SHP77 (cell line): Measurements from ENCODE around the gene CEBPA.
"Not testable (repeated sequence)": the region's sequence is repeated elsewhere in the genome, so short reads cannot be mapped to it uniquely, and the experiment has no call there.

Experiments
- DNase-seq, 2 experiments: peaks; one replicate each; lab custom pipeline; 2025; lab: John Stamatoyannopoulos, UW

The CEBPA gene

DNA sequence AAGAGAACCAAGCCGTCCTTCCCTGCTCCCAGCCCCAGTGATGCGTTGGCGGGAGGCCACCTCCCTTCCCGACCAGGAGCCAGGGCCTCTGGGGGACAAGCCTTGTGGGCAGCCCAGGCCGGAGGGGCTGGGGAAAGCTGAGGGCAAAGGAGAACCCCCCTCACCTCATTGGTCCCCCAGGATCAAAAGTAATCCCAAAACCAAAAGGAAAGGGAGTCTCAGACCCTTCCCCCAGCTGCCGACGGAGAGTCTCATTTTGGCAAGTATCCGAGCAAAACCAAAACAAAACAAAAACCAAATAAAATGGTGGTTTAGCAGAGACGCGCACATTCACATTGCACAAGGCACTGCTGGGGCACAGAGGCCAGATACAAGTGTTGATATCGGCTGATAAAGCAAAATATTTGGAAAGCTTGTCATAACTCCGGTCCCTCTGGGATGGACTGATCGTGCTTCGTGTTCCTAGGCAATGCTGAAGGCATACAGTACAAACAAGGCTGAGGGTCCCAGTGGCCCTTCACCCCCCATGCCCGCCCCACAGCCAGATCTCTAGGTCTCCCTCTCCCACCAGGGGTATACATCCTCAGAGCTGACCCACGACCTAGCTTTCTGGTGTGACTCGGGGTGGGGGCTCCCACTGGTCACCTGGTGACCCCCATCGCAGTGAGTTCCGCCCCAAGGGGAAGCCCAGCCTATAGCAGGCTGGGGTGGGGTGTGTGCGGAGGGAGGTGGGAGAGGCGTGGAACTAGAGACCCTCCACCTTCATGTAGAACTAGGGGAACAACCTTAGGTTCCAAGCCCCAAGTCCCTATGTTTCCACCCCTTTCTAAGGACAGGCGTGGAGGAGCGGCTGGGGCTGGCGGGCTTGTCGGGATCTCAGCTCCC, 2.1 kb downstream of the CEBPA start:
- no peak for DNase-seq

DNA sequence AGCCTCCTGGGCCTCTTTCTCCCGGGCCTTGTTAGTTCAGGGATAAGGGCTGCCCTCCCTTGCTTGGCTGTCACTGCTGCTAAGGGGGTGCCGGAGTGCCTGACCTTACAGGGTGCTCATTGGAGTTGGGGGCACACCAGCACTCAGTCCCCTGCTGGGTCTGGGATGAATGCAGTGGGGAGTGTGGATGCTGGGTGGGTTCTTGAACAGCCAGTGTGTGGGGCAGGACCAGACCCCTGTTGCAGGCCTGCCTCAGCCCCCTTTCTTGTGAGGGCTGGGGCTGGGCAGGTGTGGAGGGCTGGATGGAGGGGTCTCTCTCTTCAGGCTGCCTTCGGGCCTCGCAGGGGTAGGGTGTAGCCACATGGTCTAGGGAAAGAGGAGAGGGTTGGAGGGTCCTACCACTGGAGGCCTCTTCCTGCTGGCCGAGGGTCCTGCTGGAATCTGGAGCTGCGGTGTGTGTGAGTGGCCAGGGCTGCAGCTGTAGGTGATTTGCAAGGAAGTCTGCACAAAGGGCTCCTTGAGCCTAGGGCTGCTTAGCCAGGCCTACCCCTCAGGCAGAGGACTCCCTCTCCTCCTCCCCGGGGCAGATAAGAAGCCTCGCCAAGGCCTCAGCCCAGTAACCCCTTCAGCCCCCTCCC, 3.2 kb downstream of the CEBPA start:
- no peak for DNase-seq

DNA sequence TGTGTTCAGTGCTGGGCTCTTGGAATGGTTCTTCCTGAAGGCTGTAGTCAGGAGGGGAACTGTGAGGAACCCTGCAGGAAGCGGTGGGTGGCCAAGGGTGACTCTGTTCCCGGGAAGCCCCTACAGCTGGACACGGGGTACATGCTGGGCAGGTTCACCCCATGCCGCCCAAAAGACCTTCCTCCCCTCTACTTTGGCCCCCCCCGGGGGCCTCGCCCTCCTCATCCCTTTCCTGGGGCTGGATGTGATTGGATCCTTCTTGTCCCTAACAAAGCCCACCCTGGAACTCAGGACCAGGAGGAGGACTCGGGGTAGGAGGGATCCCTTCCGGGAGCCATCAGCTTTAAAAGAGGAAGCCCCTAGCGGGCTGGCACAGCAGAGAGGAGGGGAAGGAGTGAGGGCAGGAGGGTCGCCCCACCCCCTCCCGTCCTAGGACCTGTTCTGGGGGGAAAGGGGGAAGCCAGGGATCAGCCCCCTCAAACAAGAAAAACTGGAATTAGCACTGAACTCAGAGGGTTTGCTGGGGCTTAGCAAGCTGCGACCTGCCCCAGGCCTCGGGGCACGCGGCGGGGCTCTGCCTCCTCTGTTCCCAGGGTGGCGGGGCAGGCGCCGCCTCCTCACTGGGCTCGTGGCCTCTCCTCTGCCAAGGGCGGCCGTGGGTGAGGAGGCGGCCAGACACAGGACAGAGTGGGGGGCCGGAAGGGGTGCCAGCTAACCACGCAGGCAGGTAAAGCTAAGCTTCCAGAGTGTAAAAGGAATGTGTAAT, 4.0 kb downstream of the CEBPA start:
- DNase-seq = no peak

DNA sequence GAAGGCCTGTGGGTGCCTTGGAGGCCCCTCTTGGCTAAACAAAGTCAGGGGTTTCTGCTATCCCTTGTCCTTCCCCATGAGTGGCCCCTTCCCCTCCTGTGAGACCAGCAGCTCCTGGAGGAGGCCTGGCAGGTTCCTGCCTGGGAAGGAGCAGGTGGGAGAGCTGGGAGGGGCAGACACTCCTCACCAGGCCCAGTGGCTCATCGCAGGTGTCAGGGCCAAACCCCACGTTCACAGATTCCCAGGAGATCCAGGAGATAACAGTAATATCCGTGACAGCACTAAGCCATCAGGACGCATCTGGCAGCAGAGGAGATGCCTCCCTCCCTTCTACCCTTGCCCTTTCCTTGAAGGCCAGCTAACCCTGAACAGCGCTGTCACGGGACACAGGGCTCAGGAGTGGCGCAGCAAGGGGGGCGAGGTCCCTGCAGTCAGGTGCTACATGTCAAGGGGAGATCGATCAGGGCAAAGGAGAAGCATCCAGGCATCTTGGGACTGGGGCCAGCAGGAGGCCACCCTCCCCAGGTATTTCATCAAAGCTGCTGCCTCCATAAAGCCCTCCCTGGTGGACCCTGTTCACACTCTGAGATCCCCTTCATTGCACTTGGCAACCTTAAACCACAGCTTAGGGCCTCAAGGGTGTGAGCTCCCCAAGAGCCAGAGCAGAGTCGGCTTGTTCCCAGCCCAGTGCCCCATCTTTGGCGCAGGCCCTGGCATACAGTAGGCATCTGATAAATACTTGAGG, 4.8 kb downstream of the CEBPA start:
- DNase-seq = no peak

DNA sequence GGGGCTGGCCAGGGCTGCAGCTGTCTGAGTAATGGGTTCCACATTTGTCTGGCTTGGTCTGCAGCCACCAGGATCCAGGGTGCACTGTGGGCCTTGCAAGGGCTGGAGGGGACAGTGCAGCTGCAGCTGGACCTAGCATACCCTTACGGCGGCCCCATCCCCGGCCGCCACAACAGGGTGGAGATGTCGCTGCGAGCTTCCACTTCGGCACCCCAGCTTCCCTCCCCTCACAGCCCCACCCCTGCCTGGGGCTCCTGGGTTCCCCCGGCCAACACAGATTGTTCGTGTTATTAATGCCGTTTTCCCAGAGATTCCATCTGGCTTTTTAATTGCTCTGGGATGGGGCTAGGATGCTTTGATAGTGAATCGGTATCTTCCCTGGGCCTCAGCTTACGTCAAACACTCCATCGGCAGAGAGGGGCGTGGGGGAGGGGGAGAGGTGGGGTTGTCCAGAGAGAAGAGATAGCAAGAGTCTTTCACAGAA, 5.8 kb downstream of the CEBPA start:
- DNase-seq = no peak

GRCh38 chr19:33295621-33296487, 6.5 kb downstream of the CEBPA start:
- DNase-seq = no peak

- DNase-seq = not testable (repeated sequence)
Measured at GRCh38 chr19:33295046-33295445, 7.3 kb downstream of the CEBPA start.

DNA sequence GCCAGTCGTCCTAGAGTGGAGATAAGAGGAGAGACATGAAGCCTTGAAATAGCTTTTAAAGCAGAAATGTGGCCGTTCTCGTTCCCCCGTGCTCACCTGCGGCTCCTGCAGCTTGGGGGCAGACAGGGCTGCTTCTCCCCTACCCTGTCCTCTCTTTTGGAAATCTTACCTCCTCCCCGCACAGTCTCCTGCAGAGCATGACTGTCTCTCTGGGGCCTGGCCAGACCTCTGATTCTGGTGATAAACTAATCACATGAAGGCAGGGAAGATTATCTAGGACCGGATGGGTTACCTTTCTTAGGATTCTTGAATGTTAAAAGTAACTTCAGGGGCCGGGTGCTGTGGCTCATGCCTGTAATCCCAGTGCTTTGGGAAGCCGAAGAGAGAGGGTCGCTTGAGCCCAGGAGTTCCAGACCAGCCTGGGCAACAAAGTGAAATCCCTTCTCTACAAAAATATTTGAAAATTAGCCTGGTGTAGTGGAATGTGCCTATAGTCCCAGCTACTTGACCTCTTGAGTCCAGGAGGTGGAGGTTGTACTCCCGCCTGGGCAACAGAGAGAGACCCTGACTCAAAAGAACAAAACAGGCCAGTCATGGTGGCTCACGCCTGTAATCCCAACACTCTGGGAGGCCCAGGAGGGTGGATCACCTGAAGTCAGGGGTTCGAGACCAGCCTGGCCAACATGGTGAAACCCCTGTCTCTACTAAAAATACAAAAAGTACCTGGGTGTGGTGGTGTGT, 8.1 kb downstream of the CEBPA start:
- no peak for DNase-seq

DNA sequence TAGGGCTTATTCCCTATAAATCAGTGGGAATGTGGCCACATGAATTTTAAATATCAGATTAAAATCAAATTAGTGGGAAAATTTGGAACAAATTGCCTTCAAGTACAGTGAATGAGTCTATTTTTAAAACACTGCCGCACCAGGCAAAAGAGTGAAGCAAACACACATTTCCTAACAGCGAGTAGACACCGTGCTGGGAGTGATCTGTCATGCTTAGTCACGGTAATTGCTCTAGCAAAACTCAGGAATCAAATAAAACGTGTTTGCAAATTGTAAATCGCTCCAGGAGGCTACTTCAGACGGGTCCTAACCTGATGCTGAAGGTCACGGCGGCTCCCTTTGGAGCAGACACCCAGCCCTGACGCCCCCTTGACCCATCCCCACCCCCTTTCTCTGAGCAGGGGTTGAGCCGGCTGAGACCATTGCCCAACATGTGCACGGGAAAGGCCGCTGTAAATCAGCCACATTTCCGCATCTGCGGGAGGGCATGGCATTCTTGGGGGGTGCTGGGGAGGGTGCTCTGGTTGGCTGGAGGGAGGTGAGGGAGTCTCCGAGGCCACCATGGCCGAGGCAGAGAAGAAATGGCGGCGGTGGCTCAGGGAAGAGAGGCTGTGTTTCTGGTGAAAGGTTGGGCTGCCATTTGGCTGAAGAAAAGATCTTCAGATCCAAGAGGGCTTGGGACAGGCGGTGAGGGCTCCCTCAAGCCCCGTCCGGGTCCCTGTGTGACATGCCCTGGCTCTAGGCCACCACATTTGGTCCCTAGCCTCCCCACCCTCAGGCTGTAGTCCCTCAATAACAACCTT, 8.9 kb downstream of the CEBPA start:
- DNase-seq = peak in 1 of 2 experiments; percentile 22

DNA sequence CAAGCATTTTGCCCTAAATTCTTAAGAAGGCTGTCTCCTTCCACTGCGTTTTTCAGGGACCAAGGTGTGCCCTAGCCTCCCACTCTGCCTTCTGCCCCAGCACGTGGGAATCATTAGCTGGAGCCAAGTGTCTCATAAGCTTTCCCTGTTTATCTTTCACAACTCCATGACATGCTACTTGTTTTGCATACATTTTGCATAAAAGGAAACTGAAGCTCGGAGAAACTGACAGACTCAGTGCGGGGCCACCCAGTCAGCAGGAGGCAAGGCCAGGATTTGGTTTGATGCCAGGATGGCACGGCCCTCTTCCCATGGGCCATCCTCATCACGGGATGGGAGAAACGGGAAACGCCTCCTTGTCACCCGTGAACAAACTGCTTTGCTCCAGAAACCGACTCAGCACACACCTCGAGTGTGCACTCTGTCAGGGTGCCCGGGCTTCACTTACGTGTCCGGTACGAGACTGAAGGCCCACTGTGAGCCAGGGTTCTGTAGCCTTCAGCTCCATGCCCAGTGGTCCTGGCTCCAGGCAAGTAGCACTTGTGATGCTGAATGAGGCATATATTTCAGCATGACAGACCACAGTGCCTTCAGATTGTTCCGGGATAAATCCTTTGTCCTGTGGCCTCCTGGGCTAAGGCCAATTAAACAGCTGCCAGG, 9.6 kb downstream of the CEBPA start:
- DNase-seq = no peak

DNA sequence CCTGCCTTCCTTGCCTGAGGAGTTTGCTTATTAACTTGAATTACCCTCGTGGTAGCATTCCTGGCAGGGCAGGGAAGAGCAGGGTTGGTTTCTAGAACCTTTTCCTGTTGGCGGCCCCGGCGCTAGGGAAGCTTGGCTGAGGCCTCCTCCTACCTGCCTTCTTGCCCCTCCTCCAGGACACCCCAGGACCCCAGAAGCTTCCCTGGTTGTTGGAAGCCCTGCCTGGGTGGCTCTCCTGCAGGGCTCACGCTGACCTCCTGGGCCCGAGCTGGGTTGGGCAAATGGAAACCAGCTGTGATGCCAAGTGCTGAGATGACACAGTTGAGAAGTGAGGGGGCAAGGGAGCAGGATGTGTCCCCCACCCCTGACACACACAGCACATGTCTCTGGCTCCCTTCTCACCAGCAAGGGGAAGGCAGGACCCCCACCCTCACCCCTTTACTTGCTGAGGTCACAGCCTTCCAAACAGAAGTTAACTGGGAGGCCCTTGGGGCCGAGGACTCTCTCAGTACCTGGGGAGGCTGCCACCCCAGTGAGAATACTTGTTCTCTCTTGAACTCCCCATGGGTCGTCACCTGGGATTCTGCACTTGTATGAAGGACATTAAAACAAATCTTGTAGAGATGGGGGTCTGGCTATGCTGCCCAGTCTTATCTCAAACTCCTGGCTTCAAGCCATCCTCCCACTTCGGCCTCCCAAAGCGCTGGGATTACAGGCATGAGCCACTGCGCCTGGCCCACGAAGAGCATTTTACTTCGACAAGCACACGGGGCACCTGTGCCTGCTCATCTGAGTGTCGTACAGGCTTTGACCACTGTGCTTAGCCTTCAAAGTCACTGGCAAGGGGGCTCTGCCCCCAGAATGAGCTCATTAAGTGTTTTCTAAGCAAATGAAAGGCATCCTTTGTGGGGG, 10.5 kb downstream of the CEBPA start:
- DNase-seq = no peak

- no peak for DNase-seq
Measured at GRCh38 chr19:33290956-33291622, 11.2 kb downstream of the CEBPA start.

DNA sequence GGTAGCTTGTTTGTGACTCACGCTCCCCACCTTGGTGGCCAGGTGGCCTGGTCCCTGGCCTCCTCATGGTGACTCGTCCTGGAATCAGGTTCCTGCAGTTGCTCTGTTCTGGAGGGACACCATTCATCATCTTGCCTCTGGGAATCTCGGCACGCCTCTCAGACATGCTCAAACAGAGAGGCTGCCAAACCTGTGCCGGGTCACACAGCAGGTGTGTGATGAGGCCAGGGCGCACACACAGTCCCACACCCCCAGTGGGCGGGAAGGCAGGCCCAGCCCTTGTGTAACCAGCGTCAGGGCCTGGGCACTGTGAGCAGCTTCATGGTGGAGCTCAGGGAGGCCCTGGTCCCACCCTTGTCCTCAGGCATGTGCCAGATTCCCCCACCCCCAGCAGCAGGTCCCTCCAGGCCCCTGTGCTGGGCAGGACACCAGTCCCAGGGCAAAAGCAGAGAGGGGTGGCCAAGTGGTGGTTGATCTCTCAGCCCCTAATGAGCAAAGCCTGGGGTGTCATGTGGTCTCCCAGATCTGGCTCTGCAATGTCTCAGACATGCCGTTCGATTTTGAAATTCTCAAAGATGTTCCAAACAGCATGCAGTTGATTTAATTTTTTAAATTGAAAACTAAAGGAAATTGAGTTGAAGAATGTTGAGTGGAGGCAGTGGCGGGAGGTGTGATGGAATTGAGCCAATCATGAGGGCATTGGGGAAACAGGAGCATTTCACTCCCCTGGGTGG, 12.1 kb downstream of the CEBPA start:
- no peak for DNase-seq

GRCh38 chr19:33289261-33289660, 13.1 kb downstream of the CEBPA start:
- no peak for DNase-seq

DNA sequence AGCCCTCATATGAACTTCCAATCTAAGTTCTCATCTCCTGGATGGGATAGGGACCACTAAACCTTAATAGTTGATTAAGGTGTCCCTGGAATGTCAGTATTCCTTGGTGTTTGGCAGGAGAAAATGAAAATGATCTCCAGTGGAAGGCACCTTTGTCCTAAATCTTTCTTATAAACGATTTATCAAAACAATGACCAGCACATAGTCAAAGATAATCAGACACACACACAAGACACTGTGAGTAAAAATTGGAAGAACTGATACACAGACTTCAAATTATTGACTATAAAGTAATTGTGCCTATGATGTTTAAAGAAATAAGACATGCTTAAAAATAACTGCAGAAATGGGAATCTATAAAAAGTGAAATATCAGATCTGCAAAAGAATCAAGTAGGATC, 13.7 kb downstream of the CEBPA start:
- DNase-seq = no peak

DNA sequence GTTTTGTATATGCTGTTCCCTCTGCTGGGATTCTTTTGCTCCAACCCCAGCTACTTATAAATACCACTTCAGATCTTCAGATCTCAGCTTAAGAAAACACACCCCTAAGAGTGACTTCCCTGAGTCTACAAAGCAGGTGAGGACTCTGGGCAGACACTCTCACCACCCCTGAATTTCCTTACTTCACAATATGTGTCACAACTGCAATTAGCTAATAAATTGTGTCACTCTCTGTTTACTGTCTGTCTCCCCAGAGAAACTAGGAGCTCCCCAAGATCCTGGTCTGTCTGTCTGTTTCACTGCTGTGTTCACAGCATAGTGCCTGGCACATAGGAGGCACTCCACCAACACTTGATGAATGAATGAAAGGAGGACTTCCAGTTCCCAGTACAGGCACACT, 14.4 kb downstream of the CEBPA start:
- no peak for DNase-seq
